GM19351 (cell line): ENCODE data around the gene NCKAP1.
"Not testable (repeated sequence)": the region's sequence is repeated elsewhere in the genome, so short reads cannot be mapped to it uniquely, and the experiment has no call there.

ENCODE experiments used
- ATAC-seq: cut with Tn5 transposase; IDR thresholded peaks from one replicate; pipeline ENCODE4 v1.9.1; 2021; ENCODE audit warnings: mild to moderate bottlenecking, moderate library complexity; ENCODE audit not compliant: unreplicated experiment

Gene NCKAP1

GRCh38 chr2:182883451-182883850 is 154.8 kb downstream of the NCKAP1 start:
- no peak for ATAC-seq

GRCh38 chr2:182880100-182880499 is 158.2 kb downstream of the NCKAP1 start:
- ATAC-seq = not testable (repeated sequence)

GRCh38 chr2:182876653-182877052 is 161.6 kb downstream of the NCKAP1 start:
- not testable (repeated sequence) for ATAC-seq

GRCh38 chr2:182870227-182870626 is 168.0 kb downstream of the NCKAP1 start:
- ATAC-seq = no peak

- no peak for ATAC-seq
Observed at GRCh38 chr2:182868054-182868796, 170.0 kb downstream of the NCKAP1 start.

GRCh38 chr2:182867426-182868053 is 170.7 kb downstream of the NCKAP1 start:
- ATAC-seq = no peak

- ATAC-seq = no peak
Observed at GRCh38 chr2:182866461-182867406, 171.5 kb downstream of the NCKAP1 start, which contains the start of gene FRZB. FRZB (minus strand) TSS chr2:182866637; CDS start chr2:182866552, 85 bp downstream.

GRCh38 chr2:182866095-182866460 is 172.2 kb downstream of the NCKAP1 start:
- ATAC-seq = no peak

- ATAC-seq = no peak
Observed at GRCh38 chr2:182864949-182865570, 173.2 kb downstream of the NCKAP1 start.

- no peak for ATAC-seq
Observed at GRCh38 chr2:182863642-182864041, 174.6 kb downstream of the NCKAP1 start.

GRCh38 chr2:182862091-182862490 is 176.2 kb downstream of the NCKAP1 start:
- no peak for ATAC-seq

GRCh38 chr2:182860858-182861257 is 177.4 kb downstream of the NCKAP1 start:
- ATAC-seq = no peak
